Measurements from ENCODE around the gene BTG2. TPM values are rescaled to one million over a fixed set of nuclear protein-coding genes. Genes with fewer than 3 reads are reported as not detected.

BTG2 gene
- total RNA-seq, 1 donor from 2014 or later = 22.7 TPM

GRCh38 chr1:203268901-203269653 lies 36.2 kb upstream of the BTG2 start:
- no peak for DNase-seq (ENCODE audit: low read depth)
- TF ChIP-seq CTCF (conservative IDR thresholded peaks at IDR 0.05; ENCODE audit: low read depth, low read length) = peak; percentile 91

GRCh38 chr1:203269654-203270020 lies 35.7 kb upstream of the BTG2 start:
- no peak for DNase-seq (ENCODE audit: low read depth)
- TF ChIP-seq CTCF (conservative IDR thresholded peaks at IDR 0.05; ENCODE audit: low read depth, low read length) = no peak
- no peak overlapping the region for H3K4me3 ChIP-seq (ENCODE audit: low read depth, low read length)

More at GRCh38 chr1:203268901-203269653, 36.2 kb upstream of the BTG2 start:
- no peak overlapping the region for H3K4me3 ChIP-seq (ENCODE audit: low read depth, low read length)

DNA sequence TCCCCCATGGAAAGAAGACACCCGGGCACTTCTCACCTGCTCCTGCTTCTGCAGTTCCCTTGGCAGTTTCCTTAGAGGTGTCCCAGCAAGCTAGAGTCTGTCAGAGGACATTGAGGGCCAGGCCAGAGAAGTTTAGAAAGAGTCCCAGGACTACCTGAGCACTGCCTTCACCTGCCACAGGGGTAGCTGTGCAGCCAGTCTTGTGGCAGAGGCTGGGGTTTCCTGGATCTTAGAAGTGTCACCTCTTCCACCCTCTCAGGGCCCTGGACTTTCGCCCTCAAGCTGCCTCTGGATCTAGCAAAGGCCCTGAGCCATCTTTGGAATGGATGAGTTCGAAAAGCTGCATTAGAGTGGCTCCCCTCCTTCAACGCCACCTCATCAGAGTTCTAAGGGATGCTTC lies 34.9 kb upstream of the BTG2 start:
- no peak for TF ChIP-seq CTCF (conservative IDR thresholded peaks at IDR 0.05; ENCODE audit: low read depth, low read length)
- H3K4me3 ChIP-seq (ENCODE audit: low read depth, low read length) = no peak overlapping the region
- DNase-seq (ENCODE audit: low read depth) = no peak

DNA sequence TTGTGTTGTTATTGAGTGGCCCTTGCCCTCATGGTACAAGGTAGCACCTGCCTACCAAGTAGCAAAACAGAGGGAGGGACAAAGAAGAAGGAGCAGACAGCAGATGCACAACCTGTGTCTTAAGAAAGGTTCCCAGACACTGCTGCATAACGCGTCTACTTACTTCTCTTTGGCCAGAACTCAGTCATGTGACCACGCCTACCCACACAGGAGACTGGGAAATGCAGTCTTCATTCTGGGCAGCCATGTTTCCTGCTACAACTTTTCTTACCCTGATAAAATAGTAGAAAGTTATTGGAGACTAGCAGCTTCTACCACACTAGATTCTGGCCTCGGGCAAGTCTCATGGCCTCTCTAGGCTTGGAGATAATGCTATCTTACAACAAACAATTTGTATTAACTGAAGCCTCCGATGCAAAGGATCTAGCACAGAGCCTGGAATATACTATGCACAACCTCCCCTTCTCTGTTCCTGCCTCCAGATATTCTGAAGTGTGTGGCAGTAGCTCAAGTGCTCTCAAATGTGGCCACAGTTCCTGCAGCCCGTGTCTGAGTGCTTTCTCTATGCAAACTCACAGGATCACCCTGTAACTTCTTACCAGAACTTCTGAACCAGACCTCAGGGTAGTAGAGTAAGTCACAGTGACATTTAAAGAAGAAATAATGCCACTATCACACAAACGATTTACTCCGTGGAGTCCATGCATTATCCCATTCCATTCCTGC lies 34.1 kb upstream of the BTG2 start:
- no peak for TF ChIP-seq CTCF (conservative IDR thresholded peaks at IDR 0.05; ENCODE audit: low read depth, low read length)
- H3K4me3 ChIP-seq (ENCODE audit: low read depth, low read length) = no peak overlapping the region
- no peak for DNase-seq (ENCODE audit: low read depth)

DNA sequence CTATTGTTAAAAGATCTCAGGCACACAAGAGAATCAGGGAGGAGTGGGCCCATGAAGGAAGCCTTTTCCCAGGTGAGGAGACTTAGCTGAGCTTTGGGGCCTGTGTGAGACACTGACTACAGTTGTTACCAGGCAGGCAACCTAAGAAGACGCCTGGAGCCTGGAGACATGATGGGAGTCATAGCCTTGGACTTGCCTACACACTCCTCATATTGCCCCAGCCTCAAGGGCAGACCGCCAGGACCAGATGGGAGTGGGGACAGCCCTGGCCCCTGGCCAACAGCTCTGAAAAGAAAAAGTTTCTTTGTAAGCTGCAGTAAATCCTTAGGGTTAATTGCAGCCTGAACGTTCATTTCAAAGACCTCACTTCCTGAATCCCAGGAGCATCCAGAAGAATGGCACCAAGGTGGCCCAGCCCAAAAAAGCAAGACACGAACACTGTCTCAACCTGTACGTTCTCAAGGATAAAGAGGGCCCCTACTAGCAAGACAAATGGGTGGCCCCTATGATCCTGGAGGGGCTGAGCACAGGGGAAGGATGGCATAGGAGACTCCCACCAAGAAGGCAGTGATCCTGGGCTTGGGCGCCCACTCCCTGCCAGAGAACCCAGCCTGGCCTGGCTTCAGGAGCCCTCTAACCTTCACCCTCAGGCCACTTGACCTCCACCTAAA lies 33.2 kb upstream of the BTG2 start:
- DNase-seq (ENCODE audit: low read depth) = no peak
- no peak overlapping the region for H3K4me3 ChIP-seq (ENCODE audit: low read depth, low read length)
- TF ChIP-seq CTCF (conservative IDR thresholded peaks at IDR 0.05; ENCODE audit: low read depth, low read length) = no peak

GRCh38 chr1:203272633-203273205 lies 32.6 kb upstream of the BTG2 start:
- no peak for TF ChIP-seq CTCF (conservative IDR thresholded peaks at IDR 0.05; ENCODE audit: low read depth, low read length)
- H3K4me3 ChIP-seq (ENCODE audit: low read depth, low read length) = no peak overlapping the region
- DNase-seq (ENCODE audit: low read depth) = no peak

Data from epithelial cell of proximal tubule (primary cell).